Tongue (tissue), 2 donors: ENCODE results near the gene PPP6R2. TPM values are rescaled to one million over a fixed set of nuclear protein-coding genes. Genes with fewer than 3 reads are reported as not detected.
A peak's percentile ranks its signal among the peaks of the same experiment; 100 is the strongest.
"Not testable (repeated sequence)": the region's sequence is repeated elsewhere in the genome, so short reads cannot be mapped to it uniquely, and the experiment has no call there.

Experiments
- DNase-seq: peaks from one replicate; pipeline ENCODE4 v3.0.0-alpha.2; 2015
- total RNA-seq: library from RNA; depleted of rRNA; stranded (reverse); fragments of >200 nt; gene quantifications from one replicate; pipeline ENCODE4 v1.2.3, GENCODE V29; 2014

The PPP6R2 gene
- total RNA-seq, 1 donor from 2014 or later, result 49.5 TPM

DNA sequence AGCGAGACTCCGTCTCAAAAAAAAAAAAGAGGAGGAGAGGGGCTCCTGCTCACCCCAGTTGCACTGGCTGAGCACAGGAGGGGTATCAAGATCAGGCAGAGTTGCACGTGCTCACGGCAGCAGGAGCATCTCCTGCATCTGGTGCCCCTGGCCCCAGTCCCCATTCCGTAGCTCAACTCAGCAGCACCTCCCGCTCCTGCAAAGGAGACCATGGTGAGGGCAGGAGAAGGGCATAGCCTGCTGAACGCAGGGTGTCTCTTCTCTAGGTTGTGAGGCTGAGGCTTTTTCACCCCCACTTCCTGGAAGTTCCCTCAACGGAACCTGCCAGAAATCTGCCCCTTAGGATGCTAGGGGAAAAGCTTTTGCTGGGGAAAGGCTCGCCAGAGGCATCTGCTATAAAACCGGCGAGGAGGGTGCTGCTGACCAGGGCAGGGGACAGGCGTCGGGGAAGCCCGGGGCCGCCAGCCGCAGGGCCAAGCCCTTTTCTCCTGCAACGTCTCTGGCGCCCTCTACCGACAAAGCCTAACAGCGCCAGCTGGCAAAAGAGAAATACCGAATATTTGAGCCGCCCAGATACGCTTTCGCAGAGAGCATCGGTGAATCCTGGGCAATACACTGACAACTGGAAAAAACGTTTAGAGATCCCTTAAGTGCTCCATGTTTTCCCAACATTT lies 1.0 kb upstream of the PPP6R2 start:
- peak; percentile 95 for DNase-seq

GRCh38 chr22:50343541-50343935 lies 411 bp downstream of the PPP6R2 start:
- DNase-seq, result no peak

DNA sequence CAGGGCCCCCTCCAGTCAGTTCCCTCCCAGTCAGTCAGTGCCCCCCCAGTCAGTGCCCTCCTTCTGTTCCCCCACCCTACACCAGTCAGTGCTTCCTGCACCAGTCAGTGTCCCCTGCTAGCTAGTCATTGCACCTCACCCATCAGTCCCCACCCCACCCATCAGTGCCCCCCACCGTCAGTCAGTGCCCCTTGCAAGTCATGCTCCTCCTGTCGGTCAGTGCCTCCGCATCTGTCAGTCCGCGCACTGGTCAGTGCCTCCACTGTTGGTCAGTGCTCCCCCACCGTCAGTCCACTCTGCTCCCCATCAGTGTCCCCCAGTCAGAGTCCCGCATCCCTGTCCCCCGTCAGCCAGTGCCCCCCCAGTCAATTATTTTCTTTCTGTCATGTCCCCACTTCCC lies 3.3 kb downstream of the PPP6R2 start:
- DNase-seq, result no peak

DNA sequence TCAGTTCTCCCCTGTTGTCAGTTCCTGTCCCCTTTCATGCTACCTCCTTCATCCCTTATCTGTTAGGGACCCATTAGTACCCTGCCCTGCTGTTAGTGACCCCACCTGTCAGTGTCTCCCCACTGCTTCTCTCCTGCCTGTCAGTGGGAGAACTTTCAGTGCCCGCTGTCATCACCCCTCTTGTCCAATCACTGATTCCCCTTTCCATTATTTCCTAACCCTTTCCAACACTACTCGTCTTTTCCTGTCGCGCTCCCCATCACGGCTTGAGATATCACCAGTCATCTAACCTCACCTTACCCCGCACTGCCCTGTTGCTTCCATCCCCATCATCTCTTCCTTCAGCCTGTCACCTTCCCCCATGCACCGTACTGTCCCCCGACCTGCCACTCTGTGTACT lies 4.0 kb downstream of the PPP6R2 start:
- no peak for DNase-seq

DNA sequence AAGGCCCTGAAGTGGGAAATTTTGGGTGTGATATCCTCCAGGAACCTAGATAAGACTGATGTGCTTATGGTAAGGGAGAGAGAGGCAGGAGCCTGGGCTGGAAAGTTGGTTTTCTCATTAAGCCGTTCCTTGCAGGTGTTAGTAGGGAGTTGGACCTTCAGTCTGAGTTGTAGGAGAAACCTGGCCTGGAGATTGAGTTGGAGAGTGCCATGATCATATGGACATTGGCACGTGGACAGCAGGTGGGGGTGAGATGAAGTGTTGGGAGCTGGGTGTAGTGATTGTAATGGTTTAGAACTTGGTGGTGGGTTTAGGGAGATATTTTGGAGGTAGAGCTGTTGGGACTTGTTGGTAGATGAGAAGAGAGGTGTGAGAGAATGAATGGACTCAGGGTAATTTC lies 4.9 kb downstream of the PPP6R2 start:
- DNase-seq, result no peak

- DNase-seq, result no peak
Measured at GRCh38 chr22:50356186-50356585, 13.1 kb downstream of the PPP6R2 start.

DNA sequence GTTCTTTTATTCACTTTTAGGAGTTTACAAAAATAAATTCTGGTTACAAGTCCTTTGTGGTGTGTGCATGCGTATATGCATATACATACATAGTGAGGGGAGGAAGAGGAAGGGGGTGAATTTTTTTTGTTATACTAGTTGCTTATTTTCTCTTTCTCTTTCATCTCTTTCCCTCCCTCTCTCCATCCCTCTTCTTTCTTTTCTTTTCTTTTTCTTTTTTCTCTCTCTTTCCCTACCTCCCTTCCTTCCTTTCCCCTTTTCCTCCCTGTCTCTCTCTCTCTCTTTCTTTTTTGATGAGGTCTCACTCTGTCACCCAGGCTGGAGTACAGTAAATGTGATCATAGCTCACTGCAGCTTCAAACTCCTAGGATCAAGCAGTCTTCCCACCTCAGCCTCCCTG lies 14.1 kb downstream of the PPP6R2 start:
- DNase-seq, result no peak

DNA sequence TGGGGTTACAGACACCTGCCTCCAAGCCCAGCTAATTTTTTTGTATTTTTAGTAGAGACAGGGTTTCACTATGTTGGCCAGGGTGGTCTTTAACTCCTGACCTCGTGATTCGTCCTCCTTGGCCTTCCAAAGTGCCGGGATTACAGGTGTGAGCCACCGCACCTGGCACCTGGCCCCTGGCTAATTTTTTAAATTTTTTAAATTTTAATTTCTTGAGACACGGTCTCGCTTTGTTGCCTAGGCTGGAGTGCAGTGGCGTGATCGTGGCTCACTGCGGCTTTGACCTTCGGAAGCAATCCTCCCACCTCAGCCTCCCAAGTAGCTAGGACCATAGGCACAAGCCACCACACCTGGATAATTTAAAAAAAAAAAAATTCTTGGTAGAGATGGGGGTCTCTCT lies 14.6 kb downstream of the PPP6R2 start:
- DNase-seq, result no peak

DNA sequence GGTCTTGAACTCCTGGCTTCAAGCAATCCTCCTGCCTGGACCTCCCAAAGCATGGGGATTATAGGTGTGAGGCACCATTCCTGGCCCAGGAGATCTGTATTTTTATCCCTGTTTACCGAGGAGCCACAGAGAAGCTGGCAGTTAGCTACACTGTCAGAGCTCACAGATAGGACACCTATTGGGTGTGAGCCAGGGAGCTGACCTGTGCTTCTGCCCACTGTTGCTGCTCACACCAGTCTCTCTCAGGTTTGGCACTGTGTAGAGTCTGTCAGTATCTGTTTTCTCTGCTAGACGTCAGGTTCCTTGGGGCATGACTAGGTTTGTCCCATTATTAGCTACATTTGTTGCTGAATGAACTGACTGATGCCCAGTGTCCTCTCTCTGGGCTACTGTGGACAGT lies 17.5 kb downstream of the PPP6R2 start:
- DNase-seq, result no peak

- DNase-seq, result no peak
Measured at GRCh38 chr22:50361222-50361621, 18.1 kb downstream of the PPP6R2 start.

DNA sequence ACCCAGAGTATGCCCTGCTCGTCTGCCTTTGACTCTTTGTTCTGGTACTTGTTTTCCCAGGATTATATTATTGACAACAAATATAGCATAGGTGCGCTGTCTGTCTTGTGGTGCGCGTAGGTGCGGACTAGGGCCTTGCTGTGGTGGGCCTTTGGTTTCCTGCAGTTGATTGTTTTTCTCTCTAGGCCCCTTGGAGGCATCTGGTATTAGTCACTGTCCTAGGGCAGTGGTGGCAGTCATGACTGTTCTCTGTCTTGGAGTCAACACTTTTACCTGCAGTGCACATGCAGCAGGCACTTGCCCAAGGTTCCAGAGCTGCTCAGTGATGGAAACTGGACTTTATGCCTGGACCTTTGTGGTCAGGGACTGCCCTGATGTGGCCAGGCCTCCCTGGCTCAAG lies 18.6 kb downstream of the PPP6R2 start:
- DNase-seq, result no peak

DNA sequence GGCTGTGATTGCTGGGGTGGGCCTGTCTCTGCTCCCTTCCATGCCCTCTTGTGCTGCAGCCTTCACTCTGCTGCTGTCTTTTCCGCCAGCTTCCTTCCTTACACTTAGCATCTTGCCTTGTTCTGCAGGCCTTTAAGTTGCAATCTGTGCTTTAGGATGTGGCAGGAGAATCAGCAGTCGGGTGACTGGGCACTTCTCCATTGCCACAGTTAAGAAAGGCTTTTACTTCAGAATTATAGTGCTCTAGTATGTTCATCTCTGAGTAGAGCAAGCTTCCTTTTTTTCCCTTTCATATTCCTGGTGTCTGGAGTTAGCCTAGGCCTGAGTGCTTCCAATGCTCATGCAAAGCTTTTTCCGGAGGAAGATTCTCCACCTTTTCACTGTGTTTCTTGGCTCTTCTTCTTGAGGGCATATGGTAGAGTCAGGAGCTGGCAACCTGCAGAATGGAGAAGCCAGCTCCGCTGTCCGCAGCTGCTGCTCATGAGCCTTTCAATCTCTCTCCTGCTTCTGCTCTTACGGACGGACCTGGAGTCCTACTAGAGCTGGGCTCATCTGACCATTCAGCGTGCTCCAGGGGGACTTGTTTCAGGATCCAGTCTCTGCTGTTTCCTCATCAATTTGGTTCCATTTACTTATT lies 20.2 kb downstream of the PPP6R2 start:
- no peak for DNase-seq

DNA sequence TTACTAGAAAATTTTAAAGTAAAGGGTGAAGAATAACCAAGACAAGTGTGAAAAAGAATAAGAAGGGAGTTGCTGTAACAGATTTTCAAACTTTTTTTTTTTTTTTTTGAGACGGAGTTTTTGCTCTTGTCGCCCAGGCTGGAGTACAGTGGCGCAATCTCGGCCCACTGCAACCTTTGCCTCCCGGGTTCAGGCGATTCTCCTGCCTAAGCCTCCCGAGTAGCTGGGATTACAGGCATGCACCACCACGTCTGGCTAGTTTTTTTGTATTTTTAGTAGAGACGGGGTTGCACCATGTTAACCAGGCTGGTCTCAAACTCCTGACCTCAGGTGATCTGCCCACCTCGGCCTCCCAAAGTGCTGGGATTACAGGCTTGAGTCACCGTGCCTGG lies 20.7 kb downstream of the PPP6R2 start:
- not testable (repeated sequence) for DNase-seq

GRCh38 chr22:50367778-50368500 lies 24.8 kb downstream of the PPP6R2 start:
- no peak for DNase-seq

GRCh38 chr22:50371101-50371648 lies 28.0 kb downstream of the PPP6R2 start:
- no peak for DNase-seq

- peak; percentile 44 for DNase-seq
Measured at GRCh38 chr22:50376085-50376651, 33.0 kb downstream of the PPP6R2 start.

DNA sequence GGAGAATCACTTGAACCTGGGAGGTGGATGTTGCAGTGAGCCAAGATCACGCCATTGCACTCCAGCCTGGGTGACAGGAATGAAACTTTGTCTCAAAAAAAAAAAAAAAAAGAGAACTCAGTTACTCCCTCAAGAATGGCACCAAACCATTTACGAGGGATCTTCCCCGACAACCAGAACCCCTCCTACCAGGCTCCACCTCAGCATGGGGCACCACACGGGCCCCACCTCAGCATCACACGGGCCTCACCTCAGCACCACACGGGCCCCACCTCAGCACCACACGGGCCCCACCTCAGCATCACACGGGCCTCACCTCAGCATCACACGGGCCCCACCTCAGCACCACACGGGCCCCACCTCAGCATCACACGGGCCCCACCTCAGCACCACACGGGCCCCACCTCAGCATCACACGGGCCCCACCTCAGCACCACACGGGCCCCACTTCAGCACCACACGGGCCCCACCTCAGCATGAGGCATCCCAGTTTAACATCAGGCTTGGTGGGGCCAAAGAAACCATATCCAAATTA lies 38.0 kb downstream of the PPP6R2 start:
- not testable (repeated sequence) for DNase-seq

DNA sequence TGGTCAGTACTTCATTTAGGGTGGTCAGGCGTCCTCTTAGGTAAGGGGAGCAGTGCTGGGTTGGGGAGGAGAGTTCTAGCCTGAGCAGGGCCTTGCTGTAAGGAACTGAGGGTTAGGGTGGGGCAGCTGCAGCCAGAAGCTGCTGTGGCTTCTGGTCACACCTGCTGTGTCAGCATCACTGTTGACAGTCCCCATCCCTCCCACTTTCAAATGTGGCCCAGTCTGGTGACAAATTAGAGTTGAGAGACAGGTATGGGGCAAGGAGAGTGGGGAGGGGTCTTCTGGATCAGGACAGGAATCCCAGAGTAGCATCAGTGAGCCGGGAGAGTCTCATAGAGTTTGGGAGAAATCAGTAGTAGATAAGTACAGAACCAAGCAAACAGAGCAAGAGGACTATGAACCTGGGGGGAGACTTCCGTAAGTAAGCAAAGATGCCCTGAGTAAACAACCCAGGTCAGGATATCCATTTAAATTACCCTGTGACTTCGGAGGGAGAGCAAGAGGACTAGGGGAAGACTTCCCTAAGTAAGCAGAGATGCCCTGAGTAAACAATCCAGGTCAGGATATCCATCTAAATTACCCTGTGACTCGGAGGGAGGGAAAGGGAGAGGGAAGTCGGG lies 53.7 kb downstream of the PPP6R2 start:
- DNase-seq, result no peak

DNA sequence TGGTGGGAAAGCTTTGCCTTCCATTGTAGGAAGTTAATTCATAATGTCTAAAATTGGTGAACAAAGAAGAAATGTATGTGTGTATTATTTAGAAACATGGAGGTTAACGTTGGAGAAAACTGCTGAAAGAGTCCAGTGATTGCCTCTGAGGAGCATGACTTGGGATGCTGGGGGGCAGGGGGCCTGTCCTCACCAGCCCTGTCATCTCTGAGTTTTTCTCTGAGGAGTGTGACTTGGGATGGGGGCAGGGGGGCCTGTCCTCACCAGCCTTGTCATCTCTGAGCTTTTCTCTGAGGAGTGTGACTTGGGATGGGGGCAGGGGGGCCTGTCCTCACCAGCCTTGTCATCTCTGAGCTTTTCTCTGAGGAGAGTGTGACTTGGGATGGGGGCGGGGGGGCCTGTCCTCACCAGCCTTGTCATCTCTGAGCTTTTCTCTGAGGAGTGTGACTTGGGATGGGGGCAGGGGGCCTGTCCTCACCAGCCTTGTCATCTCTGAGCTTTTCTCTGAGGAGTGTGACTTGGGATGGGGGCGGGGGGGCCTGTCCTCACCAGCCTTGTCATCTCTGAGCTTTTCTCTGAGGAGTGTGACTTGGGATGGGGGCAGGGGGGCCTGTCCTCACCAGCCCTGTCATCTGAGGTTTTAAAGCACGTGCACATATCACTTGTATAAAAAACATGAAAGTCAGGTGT lies 54.4 kb downstream of the PPP6R2 start:
- not testable (repeated sequence) for DNase-seq

DNA sequence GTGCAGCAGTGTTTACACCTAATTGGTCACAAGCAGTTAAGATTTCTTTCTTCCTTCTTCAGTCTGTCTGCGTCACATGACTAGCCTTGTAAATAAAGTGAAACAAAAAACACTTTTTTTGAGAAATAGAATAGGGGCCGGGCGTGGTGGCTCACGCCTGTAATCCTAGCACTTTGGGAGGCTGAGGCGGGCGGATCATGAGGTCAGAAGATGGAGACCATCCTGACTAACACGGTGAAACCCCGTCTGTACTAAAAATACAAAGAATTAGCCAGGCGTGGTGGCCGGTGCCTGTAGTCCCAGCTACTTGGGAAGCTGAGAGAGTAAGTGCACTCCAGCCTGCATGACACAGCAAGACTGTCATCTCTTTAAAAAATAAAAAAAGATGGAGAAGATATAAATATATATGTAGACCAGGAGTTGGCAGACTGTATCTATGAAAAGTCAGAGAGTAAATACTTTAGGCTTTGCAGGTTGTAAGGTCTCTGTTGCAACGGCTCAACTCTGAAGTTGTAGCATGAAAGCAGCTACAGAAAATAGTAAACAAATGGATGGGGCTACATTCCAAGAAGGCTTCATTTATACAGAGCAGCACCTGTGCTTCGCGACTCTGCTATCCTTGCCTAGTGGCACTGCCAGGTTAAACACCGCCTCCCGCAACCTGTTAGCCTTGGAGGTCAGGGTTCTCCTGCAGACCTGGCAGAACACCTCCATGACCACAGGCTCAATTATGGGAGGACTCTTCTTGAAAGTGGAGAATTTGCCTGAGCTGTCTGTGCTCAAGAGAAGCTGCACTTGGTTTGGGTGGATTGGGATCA lies 55.9 kb downstream of the PPP6R2 start:
- no peak for DNase-seq
